ENCODE data around the gene SERPINB1.

Gene SERPINB1

GRCh38 chr6:2827142-2827541, 14.5 kb downstream of the SERPINB1 start:
- no peaks in the 10 kb centered on the region for H3K4me1 Mint-ChIP-seq
- H3K36me3 Mint-ChIP-seq = peaks cover 10% of the 10 kb centered on the region
- H3K9me3 Mint-ChIP-seq = no peaks in the 10 kb centered on the region
- H3K27me3 Mint-ChIP-seq = no peaks in the 10 kb centered on the region
- DNase-seq (ENCODE audit: low spot score in 2 of 2) = no peak
- H3K4me3 Mint-ChIP-seq = no peak overlapping the region
- no peak overlapping the region for H3K27ac Mint-ChIP-seq
- no peak for ATAC-seq (ENCODE audit: low read depth)

GRCh38 chr6:2826131-2826530, 15.5 kb downstream of the SERPINB1 start:
- no peaks in the 10 kb centered on the region for H3K27me3 Mint-ChIP-seq
- DNase-seq (ENCODE audit: low spot score in 2 of 2) (no peak), ATAC-seq (ENCODE audit: low read depth) (no peak)
- H3K4me3 Mint-ChIP-seq = no peak overlapping the region
- no peaks in the 10 kb centered on the region for H3K4me1 Mint-ChIP-seq
- H3K36me3 Mint-ChIP-seq = peaks cover 5% of the 10 kb centered on the region
- H3K9me3 Mint-ChIP-seq = no peaks in the 10 kb centered on the region
- no peak overlapping the region for H3K27ac Mint-ChIP-seq

DNA sequence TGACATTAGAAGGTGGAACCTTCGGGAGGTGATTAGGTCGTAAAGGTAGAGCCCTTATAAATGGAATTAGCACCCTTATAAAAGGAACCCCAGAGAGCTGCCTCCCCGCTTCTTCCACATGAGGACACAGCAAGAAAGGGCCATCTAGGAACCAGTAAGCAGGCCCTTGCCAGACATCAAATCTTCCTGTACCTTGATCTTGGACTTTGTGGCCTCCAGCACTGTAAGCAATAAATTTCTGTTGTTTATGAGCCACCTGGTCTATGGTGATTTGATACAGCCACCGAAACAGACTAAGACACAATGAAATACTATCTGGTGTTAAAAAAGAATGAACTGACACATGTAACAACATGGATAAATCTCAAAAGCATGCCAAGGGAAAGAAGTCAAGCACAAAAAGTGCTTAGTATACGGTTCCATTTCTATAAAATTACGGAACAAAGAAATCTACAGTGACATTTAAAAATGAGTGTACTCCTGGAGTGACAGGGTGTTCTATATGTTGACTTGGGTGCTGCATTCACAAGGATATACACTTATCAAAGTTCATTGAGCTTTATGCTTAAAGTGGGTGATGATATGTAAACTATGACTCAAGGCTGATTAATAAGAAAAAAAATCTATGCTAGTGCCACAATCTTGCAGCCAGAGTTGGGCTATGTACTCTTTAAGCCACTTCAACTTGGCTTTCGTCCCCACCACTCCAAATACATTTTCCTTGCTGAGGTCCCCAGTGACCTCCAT, 18.4 kb downstream of the SERPINB1 start:
- Mint-ChIP-seq H3K27ac (no peak overlapping the region), H3K4me3 (no peak overlapping the region), H3K9me3 (no peaks in the 10 kb centered on the region), H3K4me1 (no peaks in the 10 kb centered on the region), H3K36me3 (peaks cover 1% of the 10 kb centered on the region), H3K27me3 (no peaks in the 10 kb centered on the region)
- ATAC-seq (ENCODE audit: low read depth) (no peak), DNase-seq (ENCODE audit: low spot score in 2 of 2) (no peak)

DNA sequence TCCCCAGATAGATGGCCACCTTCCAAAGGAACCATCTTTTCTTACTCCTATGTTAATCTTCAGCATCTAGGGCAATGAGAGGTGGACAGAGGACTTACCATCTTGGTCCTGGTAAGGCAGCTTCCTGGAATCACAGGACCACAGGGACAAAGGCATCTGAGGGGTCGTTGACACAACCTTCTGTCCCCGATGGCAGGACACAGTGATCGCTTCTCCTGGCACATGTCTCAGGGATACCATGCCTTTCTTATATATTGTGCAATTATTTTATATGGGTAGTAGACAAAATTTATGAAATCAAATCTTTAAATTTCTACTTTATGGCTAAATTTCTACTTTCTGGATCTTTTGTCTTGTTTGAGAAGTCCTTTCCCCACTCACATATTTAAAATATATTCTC, 20.1 kb downstream of the SERPINB1 start:
- H3K4me1 Mint-ChIP-seq = no peaks in the 10 kb centered on the region
- DNase-seq (ENCODE audit: low spot score in 2 of 2) (no peak), ATAC-seq (ENCODE audit: low read depth) (no peak)
- no peaks in the 10 kb centered on the region for H3K9me3 Mint-ChIP-seq
- H3K27ac Mint-ChIP-seq = no peak overlapping the region
- H3K36me3 Mint-ChIP-seq = peaks cover 5% of the 10 kb centered on the region
- no peaks in the 10 kb centered on the region for H3K27me3 Mint-ChIP-seq
- no peak overlapping the region for H3K4me3 Mint-ChIP-seq

- H3K36me3 Mint-ChIP-seq = peaks cover 11% of the 10 kb centered on the region
- ATAC-seq (ENCODE audit: low read depth) = no peak
Observed at GRCh38 chr6:2820415-2820814, 21.2 kb downstream of the SERPINB1 start.

DNA sequence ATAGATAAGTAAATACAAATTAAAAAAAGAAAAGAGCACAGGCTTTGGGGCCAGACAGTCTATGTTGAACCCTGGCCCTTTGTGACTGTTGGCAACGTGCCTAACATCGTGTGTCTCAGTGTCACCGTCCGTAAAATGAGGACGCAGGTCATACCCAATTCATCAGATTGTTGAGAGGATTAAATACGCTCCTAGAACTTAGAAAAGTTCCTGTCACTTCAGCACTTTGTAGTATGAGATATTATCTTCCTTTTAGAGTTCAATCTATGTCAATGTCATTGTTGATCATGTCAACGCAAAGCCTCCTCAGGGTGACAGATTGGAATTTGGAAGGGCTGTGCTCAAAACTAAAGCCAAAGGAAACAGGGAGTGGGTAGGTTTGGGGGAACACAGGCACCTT, 21.7 kb downstream of the SERPINB1 start:
- Mint-ChIP-seq H3K9me3 (peaks cover 11% of the 10 kb centered on the region), H3K27me3 (no peaks in the 10 kb centered on the region), H3K4me3 (no peak overlapping the region), H3K4me1 (no peaks in the 10 kb centered on the region), H3K27ac (no peak overlapping the region), H3K36me3 (peaks cover 12% of the 10 kb centered on the region)
- ATAC-seq (ENCODE audit: low read depth) = no peak
- no peak for DNase-seq (ENCODE audit: low spot score in 2 of 2)

More at GRCh38 chr6:2820415-2820814, 21.2 kb downstream of the SERPINB1 start:
- Mint-ChIP-seq H3K27ac (no peak overlapping the region), H3K4me3 (no peak overlapping the region), H3K27me3 (no peaks in the 10 kb centered on the region), H3K4me1 (no peaks in the 10 kb centered on the region), H3K9me3 (peaks cover 6% of the 10 kb centered on the region)
- no peak for DNase-seq (ENCODE audit: low spot score in 2 of 2)

DNA sequence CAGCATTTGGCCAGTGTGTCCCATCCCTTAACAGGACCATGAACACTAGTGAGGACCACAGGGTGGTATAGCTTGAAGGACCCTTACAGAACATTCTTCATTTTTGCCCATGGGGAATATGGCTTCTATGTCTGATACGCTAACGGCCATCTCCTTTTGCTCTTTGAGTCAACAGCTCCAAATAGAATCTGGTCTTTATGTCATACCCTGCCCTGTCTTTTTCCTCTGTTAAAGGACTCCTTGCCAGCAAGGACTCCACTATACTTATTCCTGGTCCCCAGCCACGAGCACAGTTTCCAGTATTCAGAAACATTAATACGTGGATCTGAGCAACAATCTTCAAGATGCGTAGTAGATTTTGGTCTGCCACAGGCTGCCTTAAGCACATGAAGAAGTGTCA, 22.5 kb downstream of the SERPINB1 start:
- Mint-ChIP-seq H3K27ac (no peak overlapping the region), H3K4me3 (no peak overlapping the region), H3K9me3 (peaks cover 11% of the 10 kb centered on the region), H3K36me3 (peaks cover 13% of the 10 kb centered on the region), H3K27me3 (no peaks in the 10 kb centered on the region), H3K4me1 (no peaks in the 10 kb centered on the region)
- ATAC-seq (ENCODE audit: low read depth) = no peak
- no peak for DNase-seq (ENCODE audit: low spot score in 2 of 2)

- Mint-ChIP-seq H3K27ac (no peak overlapping the region), H3K4me3 (no peak overlapping the region), H3K9me3 (peaks cover 12% of the 10 kb centered on the region), H3K27me3 (no peaks in the 10 kb centered on the region), H3K36me3 (peaks cover 16% of the 10 kb centered on the region), H3K4me1 (no peaks in the 10 kb centered on the region)
- no peak for DNase-seq (ENCODE audit: low spot score in 2 of 2)
- no peak for ATAC-seq (ENCODE audit: low read depth)
Observed at GRCh38 chr6:2818593-2818992, 23.1 kb downstream of the SERPINB1 start.

DNA sequence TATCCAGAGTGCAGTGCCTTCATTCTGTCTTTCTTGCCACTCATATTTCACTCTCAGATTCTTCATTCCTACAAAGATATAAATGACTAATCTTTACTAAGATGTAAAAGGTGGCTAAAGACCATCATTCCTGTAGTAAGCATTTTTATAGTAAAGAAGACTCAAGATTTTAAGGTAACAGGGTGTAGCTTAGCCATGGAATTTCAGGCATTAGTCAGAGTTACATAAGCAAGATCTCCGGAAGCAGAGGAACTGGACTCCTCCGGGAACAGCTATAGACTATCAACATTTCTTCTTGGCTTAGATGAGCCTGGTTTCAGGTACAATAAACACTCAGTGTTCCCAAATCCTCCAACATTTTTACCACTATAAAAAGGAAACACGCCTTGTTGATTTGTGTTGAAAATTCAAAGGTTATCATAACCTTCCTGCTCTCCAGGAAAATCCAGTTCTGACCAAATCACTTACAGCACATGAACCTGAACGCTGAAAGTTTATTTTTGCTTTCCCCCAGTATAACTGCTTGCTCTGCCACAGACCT, 23.7 kb downstream of the SERPINB1 start:
- DNase-seq (ENCODE audit: low spot score in 2 of 2) (no peak), ATAC-seq (ENCODE audit: low read depth) (no peak)
- Mint-ChIP-seq H3K27ac (no peak overlapping the region), H3K4me3 (no peak overlapping the region), H3K36me3 (peaks cover 16% of the 10 kb centered on the region), H3K27me3 (no peaks in the 10 kb centered on the region), H3K9me3 (peaks cover 12% of the 10 kb centered on the region), H3K4me1 (no peaks in the 10 kb centered on the region)

DNA sequence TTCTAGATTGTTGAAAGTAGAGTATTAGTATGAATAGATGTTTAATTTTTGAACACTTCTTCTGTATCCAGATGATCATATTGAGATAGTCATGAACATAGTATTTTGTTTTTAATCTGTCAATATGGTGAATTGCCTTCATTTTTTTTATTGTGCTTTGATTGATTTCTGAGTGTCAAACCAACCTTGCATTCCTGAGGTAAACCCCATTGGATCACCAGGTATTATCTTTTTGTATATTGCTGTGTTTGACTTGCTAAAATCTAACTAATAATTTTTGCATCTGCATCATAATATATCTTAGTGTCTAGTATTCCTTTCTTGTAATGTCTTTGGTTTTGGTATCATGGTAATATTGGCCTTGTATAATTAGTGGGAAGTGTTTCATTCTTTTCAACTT, 25.5 kb downstream of the SERPINB1 start:
- DNase-seq (ENCODE audit: low spot score in 2 of 2) (no peak), ATAC-seq (ENCODE audit: low read depth) (no peak)
- H3K9me3 Mint-ChIP-seq = peaks cover 14% of the 10 kb centered on the region
- H3K36me3 Mint-ChIP-seq = peaks cover 19% of the 10 kb centered on the region
- H3K4me3 Mint-ChIP-seq = no peak overlapping the region
- H3K4me1 Mint-ChIP-seq = no peaks in the 10 kb centered on the region
- H3K27ac Mint-ChIP-seq = no peak overlapping the region
- no peaks in the 10 kb centered on the region for H3K27me3 Mint-ChIP-seq

DNA sequence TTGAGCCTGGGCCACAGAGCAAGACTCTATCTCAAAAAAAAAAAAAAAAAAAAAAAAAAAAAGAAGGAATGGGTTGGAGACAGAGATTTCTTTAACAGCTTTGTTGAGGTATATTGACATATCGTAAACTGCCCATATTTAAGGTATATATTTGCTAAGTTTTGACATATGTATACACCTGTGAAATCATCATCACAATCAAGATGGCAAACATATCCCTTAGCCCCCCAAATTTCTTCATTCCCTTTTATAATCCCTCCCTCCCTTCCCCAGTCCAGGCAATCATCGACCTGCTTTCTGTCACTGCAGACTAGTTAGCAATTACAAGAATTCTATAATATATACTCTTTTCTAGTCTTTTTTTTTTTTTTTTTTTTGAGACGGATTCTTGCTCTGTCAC, 29.0 kb downstream of the SERPINB1 start:
- Mint-ChIP-seq H3K27ac (no peak overlapping the region), H3K36me3 (peaks cover 20% of the 10 kb centered on the region), H3K4me3 (no peak overlapping the region), H3K9me3 (peaks cover 14% of the 10 kb centered on the region), H3K27me3 (no peaks in the 10 kb centered on the region), H3K4me1 (peaks cover under 1% of the 10 kb centered on the region)
- no peak for ATAC-seq (ENCODE audit: low read depth)
- DNase-seq (ENCODE audit: low spot score in 2 of 2) = no peak

DNA sequence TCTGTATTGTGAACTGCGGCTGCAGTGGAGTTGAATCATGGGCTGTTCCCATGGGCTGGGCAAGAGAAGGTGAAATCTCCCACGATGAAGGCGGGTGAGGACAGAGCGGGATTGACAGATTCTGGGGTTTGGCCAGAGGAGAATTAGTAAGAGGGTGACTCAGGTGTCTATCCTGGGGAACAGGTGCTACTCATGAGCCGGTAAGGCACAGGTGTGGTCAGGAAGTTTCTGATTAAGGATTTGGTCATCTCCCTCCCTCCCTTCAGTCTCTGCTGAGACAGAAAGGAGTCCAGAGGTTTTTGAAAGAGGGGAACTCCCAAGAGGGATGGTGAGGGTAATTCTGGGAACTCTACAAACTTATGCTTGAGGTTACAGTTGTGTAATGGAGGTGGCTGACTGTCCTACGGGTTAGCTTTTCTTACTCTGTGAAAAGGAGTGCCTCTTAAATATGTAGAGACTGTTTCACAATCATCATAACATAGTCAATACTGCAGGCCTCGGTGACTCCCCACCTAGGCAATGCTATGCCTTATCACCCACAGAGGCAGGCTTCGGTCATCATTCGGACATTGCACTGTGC, 31.5 kb downstream of the SERPINB1 start:
- H3K36me3 Mint-ChIP-seq = peaks cover 13% of the 10 kb centered on the region
- H3K9me3 Mint-ChIP-seq = peaks cover 5% of the 10 kb centered on the region
- no peak overlapping the region for H3K4me3 Mint-ChIP-seq
- H3K27me3 Mint-ChIP-seq = no peaks in the 10 kb centered on the region
- H3K4me1 Mint-ChIP-seq = peaks cover 2% of the 10 kb centered on the region
- no peak for DNase-seq (ENCODE audit: low spot score in 2 of 2)
- H3K27ac Mint-ChIP-seq = no peak overlapping the region
- no peak for ATAC-seq (ENCODE audit: low read depth)

DNA sequence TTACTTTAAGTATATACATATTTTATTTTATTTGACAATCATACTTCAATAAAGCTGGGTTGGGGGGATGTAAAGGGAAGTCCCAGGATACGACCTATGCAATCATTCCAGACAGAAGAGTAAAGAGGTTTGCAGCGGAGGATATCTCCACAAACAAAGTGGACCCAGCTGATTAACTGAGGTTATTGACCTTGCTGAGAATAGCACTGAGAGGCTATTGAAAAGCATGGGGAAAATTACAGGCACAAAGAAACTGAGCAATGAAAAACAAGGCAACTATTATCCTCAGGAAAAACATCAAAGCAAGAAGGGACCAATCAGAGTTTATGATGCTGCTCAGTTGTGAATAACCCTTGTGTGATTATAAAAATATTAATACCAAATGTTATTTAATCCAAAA, 32.6 kb downstream of the SERPINB1 start:
- H3K4me1 Mint-ChIP-seq = peaks cover 2% of the 10 kb centered on the region
- peaks cover 3% of the 10 kb centered on the region for H3K9me3 Mint-ChIP-seq
- no peak overlapping the region for H3K27ac Mint-ChIP-seq
- peaks cover 11% of the 10 kb centered on the region for H3K36me3 Mint-ChIP-seq
- DNase-seq (ENCODE audit: low spot score in 2 of 2) (no peak), ATAC-seq (ENCODE audit: low read depth) (no peak)
- H3K27me3 Mint-ChIP-seq = no peaks in the 10 kb centered on the region
- no peak overlapping the region for H3K4me3 Mint-ChIP-seq

DNA sequence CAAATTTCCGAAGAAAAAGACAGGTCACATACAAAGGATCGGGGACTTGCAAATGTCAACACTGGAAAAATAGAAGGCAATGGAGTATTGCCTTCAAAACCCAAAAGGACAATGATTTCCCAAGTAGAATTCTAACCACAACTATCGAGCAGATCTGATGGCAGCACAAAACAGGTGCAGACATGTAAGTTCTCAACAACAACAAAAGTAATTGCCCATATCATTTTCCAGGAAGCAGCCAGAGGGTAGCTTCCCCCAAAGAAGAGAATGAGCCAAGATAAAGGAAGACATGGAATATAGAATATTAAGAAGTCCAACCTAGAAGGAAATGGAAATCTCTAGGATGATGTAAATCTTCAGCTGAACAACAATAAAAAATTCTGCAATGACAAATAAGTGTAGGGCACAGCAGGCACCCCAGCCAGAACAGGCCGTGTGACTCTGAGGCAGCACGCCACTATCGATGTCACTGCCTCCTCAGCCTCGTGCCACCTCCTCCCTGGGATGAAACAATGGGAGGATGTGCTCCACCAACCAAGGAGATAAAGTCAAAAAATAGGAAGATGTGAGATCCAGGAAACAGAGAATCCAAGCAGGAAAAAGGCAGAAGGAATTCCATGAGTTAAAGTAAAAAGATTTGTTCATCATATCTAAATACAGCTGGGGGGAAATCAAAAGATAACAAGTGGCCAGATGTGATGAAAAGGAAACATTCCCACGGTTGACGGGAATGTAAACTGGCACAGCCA, 34.1 kb downstream of the SERPINB1 start:
- Mint-ChIP-seq H3K27ac (no peak overlapping the region), H3K4me3 (no peak overlapping the region), H3K4me1 (peaks cover 2% of the 10 kb centered on the region), H3K27me3 (no peaks in the 10 kb centered on the region), H3K9me3 (peaks cover 2% of the 10 kb centered on the region), H3K36me3 (peaks cover 8% of the 10 kb centered on the region)
- DNase-seq (ENCODE audit: low spot score in 2 of 2) (no peak), ATAC-seq (ENCODE audit: low read depth) (no peak)
